GM23338 (cell line): ENCODE measurements around the gene DOCK2. TPM values are rescaled to one million over a fixed set of nuclear protein-coding genes. Genes with fewer than 3 reads are reported as not detected.

Source experiments
- ATAC-seq: fragments of 200-7000 bp; cut with Tn5 transposase; 3 replicates; pipeline ENCODE4 v1.9.1; 2020
- DNase-seq: peaks from one replicate; pipeline ENCODE4 v3.0.0-alpha.2; 2015; ENCODE audit warnings: low spot score
- H2AFZ ChIP-seq: fragments of 200-600 bp; sonication (generic); 2 replicates; pipeline ENCODE4 v1.8.0; 2016; ENCODE audit warnings: antibody characterized with exemption, mild to moderate bottlenecking, moderate library complexity
- H3F3A ChIP-seq: fragments of 200-600 bp; sonication (generic); replicated peaks from 2 replicates; pipeline ENCODE4 v1.8.0; 2017; ENCODE audit warnings: antibody characterized with exemption, mixed run types, low read depth
- H3K27ac ChIP-seq: fragments of 200-600 bp; sonication (generic); 2 replicates; pipeline ENCODE4 v1.6.1; 2016; ENCODE audit warnings: low read depth
- H3K27me3 ChIP-seq: fragments of 200-600 bp; sonication (generic); 2 replicates; pipeline ENCODE4 v1.8.0; 2016; ENCODE audit warnings: mild to moderate bottlenecking, mixed run types, moderate library complexity; ENCODE audit not compliant: insufficient read depth
- H3K36me3 ChIP-seq: fragments of 200-600 bp; sonication (generic); 2 replicates; pipeline ENCODE4 v1.8.0; 2016; ENCODE audit warnings: mild to moderate bottlenecking; ENCODE audit not compliant: insufficient read depth
- H3K4me1 ChIP-seq: fragments of 200-600 bp; sonication (generic); 2 replicates; pipeline ENCODE4 v1.8.0; 2016; ENCODE audit warnings: mild to moderate bottlenecking, moderate library complexity; ENCODE audit not compliant: insufficient read depth
- H3K4me2 ChIP-seq: fragments of 200-600 bp; sonication (generic); 2 replicates; pipeline ENCODE4 v1.7.1; 2017; ENCODE audit warnings: mixed run types
- H3K4me3 ChIP-seq: fragments of 200-600 bp; sonication (generic); 2 replicates; pipeline ENCODE4 v1.6.1; 2016; ENCODE audit warnings: mixed run types
- H3K79me2 ChIP-seq: fragments of 200-600 bp; sonication (generic); replicated peaks from 2 replicates; pipeline ENCODE4 v1.8.0; 2017; ENCODE audit warnings: mild to moderate bottlenecking; ENCODE audit not compliant: insufficient read depth
- H3K9me2 ChIP-seq: fragments of 200-600 bp; sonication (generic); 2 replicates; pipeline ENCODE4 v1.8.0; 2017; ENCODE audit not compliant: insufficient read depth
- H4K20me1 ChIP-seq: fragments of 200-600 bp; sonication (generic); replicated peaks from 2 replicates; pipeline ENCODE4 v1.8.0; 2017; ENCODE audit warnings: mild to moderate bottlenecking; ENCODE audit not compliant: insufficient read depth
- H3K27ac Mint-ChIP-seq: 2 replicates; pipeline ENCODE4 v1.8.0; 2020; ENCODE audit warnings: inconsistent platforms, mild to moderate bottlenecking, moderate library complexity, mixed read lengths
- H3K27me3 Mint-ChIP-seq: 3 replicates; pipeline ENCODE4 v1.8.0; 2022; ENCODE audit warnings: low read depth, mild to moderate bottlenecking, moderate library complexity, mixed read lengths, inconsistent platforms; ENCODE audit not compliant: insufficient read depth, poor library complexity
- H3K36me3 Mint-ChIP-seq: 3 replicates; pipeline ENCODE4 v1.8.0; 2021; ENCODE audit warnings: low read depth, mild to moderate bottlenecking, inconsistent platforms, moderate library complexity, mixed read lengths
- H3K4me1 Mint-ChIP-seq: 3 replicates; pipeline ENCODE4 v1.8.0; 2020; ENCODE audit warnings: mild to moderate bottlenecking, inconsistent platforms, mixed read lengths
- H3K4me3 Mint-ChIP-seq: 3 replicates; pipeline ENCODE4 v1.8.0; 2021; ENCODE audit warnings: moderate library complexity, mild to moderate bottlenecking, inconsistent platforms, mixed read lengths
- H3K9me3 Mint-ChIP-seq: 3 replicates; pipeline ENCODE4 v1.8.0; 2020; ENCODE audit warnings: moderate library complexity, mild to moderate bottlenecking, inconsistent platforms, mixed read lengths
- CREB1 ChIP-seq: fragments of 250-450 bp; sonication (Bioruptor Pico); IDR thresholded peaks from 2 replicates; pipeline ENCODE4 v1.5.0; 2020; ENCODE audit warnings: low read depth, mild to moderate bottlenecking, moderate library complexity
- CTCF ChIP-seq, 2 experiments: fragments of 200-600 bp in 1 of 2; sonication (generic) in 1 of 2; conservative IDR thresholded peaks; 2 replicates each; pipeline versions ENCODE4 v1.5.1 to v1.6.1; 2016 to 2017; ENCODE audit warnings: antibody characterized with exemption in 2 of 2, low read depth in 2 of 2, mild to moderate bottlenecking in 2 of 2, moderate library complexity in 1 of 2
- ETS1 ChIP-seq: IDR thresholded peaks from 2 replicates; pipeline ENCODE4 v1.6.1; 2016; ENCODE audit warnings: antibody characterized with exemption
- EZH2 ChIP-seq: fragments of 200-600 bp; sonication (generic); IDR thresholded peaks from one replicate; pipeline ENCODE4 v1.8.0; 2017; ENCODE audit warnings: antibody characterized with exemption, mild to moderate bottlenecking, low read depth; ENCODE audit not compliant: unreplicated experiment
- EZH2phosphoT487 ChIP-seq: fragments of 200-600 bp; sonication (generic); IDR thresholded peaks from one replicate; pipeline ENCODE4 v1.8.1; 2018; ENCODE audit warnings: antibody characterized with exemption; ENCODE audit not compliant: unreplicated experiment
- JUNB ChIP-seq: IDR thresholded peaks from one replicate; pipeline ENCODE4 v1.6.1; 2016; ENCODE audit warnings: antibody characterized with exemption; ENCODE audit not compliant: unreplicated experiment
- NANOG ChIP-seq: IDR thresholded peaks from 2 replicates; pipeline ENCODE4 v1.6.1; 2016; ENCODE audit warnings: antibody characterized with exemption, borderline replicate concordance
- POLR2AphosphoS5 ChIP-seq: IDR thresholded peaks from 2 replicates; pipeline ENCODE4 v1.6.1; 2016; ENCODE audit warnings: antibody characterized with exemption, low read depth
- STAT1 ChIP-seq: IDR thresholded peaks from one replicate; pipeline ENCODE4 v1.6.1; 2016; ENCODE audit warnings: antibody characterized with exemption; ENCODE audit not compliant: unreplicated experiment
- ZNF114 ChIP-seq: fragments of 250-450 bp; sonication (Bioruptor Pico); IDR thresholded peaks from 2 replicates; pipeline ENCODE4 v1.5.0; 2020; ENCODE audit warnings: mild to moderate bottlenecking, moderate library complexity
- ZNF331 ChIP-seq: fragments of 250-450 bp; sonication (Bioruptor Pico); IDR thresholded peaks from 2 replicates; pipeline ENCODE4 v1.5.0; 2020; ENCODE audit warnings: low read depth, mild to moderate bottlenecking, moderate library complexity
- ZNF462 ChIP-seq: fragments of 250-450 bp; sonication (Bioruptor Pico); IDR thresholded peaks from 2 replicates; pipeline ENCODE4 v1.5.0; 2020; ENCODE audit warnings: mild to moderate bottlenecking, moderate library complexity
- polyA plus RNA-seq: library from polyadenylated mRNA; unstranded; fragments of >200 nt; fragmentation: Nextera tagmentation; extraction: Ambion mirVana; gene quantifications from 2 replicates; pipeline ENCODE4 v1.2.1, GENCODE V29; 2016
- total RNA-seq: library from RNA; depleted of rRNA; stranded (reverse); fragments of >200 nt; shearing (Covaris generic); gene quantifications from 2 replicates; pipeline ENCODE4 v1.2.3, GENCODE V29; 2014
- TF ChIP-seq, protein P1 (sequence below): IDR thresholded peaks from one replicate; pipeline ENCODE4 v1.6.1; 2018; ENCODE audit warnings: antibody characterized with exemption; ENCODE audit not compliant: unreplicated experiment

DOCK2 gene
- total and polyA plus RNA-seq, 2 experiments from 2014 or later: 3.7 to 9.4 TPM

GRCh38 chr5:169881702-169882303 lies 244.7 kb downstream of the DOCK2 start:
- TF ChIP-seq STAT1: no peak
- TF ChIP-seq NANOG: no peak
- no peak for TF ChIP-seq ZNF462 (CRISPR knock-in tag)
- TF ChIP-seq CREB1 (CRISPR knock-in tag): no peak
- no peak for TF ChIP-seq CTCF (conservative IDR thresholded peaks at IDR 0.05; ENCODE audit: low read depth in 2 of 2)
- no peak for TF ChIP-seq EZH2phosphoT487
- TF ChIP-seq POLR2AphosphoS5: no peak
- TF ChIP-seq JUNB: no peak
- no peak for TF ChIP-seq ZNF331 (CRISPR knock-in tag)
- TF ChIP-seq ZNF114: no peak
- TF ChIP-seq EZH2: no peak
- TF ChIP-seq, protein P1, sequence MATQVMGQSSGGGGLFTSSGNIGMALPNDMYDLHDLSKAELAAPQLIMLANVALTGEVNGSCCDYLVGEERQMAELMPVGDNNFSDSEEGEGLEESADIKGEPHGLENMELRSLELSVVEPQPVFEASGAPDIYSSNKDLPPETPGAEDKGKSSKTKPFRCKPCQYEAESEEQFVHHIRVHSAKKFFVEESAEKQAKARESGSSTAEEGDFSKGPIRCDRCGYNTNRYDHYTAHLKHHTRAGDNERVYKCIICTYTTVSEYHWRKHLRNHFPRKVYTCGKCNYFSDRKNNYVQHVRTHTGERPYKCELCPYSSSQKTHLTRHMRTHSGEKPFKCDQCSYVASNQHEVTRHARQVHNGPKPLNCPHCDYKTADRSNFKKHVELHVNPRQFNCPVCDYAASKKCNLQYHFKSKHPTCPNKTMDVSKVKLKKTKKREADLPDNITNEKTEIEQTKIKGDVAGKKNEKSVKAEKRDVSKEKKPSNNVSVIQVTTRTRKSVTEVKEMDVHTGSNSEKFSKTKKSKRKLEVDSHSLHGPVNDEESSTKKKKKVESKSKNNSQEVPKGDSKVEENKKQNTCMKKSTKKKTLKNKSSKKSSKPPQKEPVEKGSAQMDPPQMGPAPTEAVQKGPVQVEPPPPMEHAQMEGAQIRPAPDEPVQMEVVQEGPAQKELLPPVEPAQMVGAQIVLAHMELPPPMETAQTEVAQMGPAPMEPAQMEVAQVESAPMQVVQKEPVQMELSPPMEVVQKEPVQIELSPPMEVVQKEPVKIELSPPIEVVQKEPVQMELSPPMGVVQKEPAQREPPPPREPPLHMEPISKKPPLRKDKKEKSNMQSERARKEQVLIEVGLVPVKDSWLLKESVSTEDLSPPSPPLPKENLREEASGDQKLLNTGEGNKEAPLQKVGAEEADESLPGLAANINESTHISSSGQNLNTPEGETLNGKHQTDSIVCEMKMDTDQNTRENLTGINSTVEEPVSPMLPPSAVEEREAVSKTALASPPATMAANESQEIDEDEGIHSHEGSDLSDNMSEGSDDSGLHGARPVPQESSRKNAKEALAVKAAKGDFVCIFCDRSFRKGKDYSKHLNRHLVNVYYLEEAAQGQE: no peak
- TF ChIP-seq ETS1: no peak
- Mint-ChIP-seq H3K27me3 (peaks cover 3% of the 10 kb centered on the region), H3K4me3 (no peak overlapping the region), H3K9me3 (no peaks in the 10 kb centered on the region), H3K36me3 (no peaks in the 10 kb centered on the region), H3K4me1 (peaks cover 9% of the 10 kb centered on the region; the same call in 2 of the 3 replicates), H3K27ac (no peak overlapping the region)
- Histone ChIP-seq H3K79me2 (no peaks in the 10 kb centered on the region), H4K20me1 (no peaks in the 10 kb centered on the region), H3K4me2 (no peak overlapping the region), H3K27ac (no peak overlapping the region), H3K4me1 (peaks cover 4% of the 10 kb centered on the region; the same call in 1 of the 2 replicates), H3K9me2 (peaks cover 7% of the 10 kb centered on the region; the same call in 1 of the 2 replicates), H3K4me3 (no peak overlapping the region), H3K27me3 (no peaks in the 10 kb centered on the region), H3F3A (no peaks in the 10 kb centered on the region), H2AFZ (no peak overlapping the region), H3K36me3 (no peaks in the 10 kb centered on the region)
- ATAC-seq (no peak), DNase-seq (no peak)
